Spleen (tissue), 11 donors: ENCODE results near the gene INPP5B. TPM values are rescaled to one million over a fixed set of nuclear protein-coding genes. Genes with fewer than 3 reads are reported as not detected.

Experiments
- DNase-seq: peaks from one replicate; pipeline ENCODE4 v3.0.0-alpha.2; 2020
- H3K27ac ChIP-seq, 8 donors: fragments of 200-600 bp; sonication (generic) in 7 of 8; 1 replicate in 4 of 8; 2 replicates in 4 of 8; pipeline versions ENCODE4 v1.5.0 to v1.8.0; 2016 to 2021; ENCODE audit warnings: inconsistent platforms in 4 of 8, mild to moderate bottlenecking in 4 of 8, moderate library complexity in 1 of 8
- H3K27me3 ChIP-seq, 7 donors: fragments of 200-600 bp; sonication (generic) in 6 of 7; replicated peaks in 1 of 7; 1 replicate in 4 of 7; 2 replicates in 3 of 7; pipeline versions ENCODE4 v1.5.0 to v1.8.0; 2016 to 2021; ENCODE audit warnings: inconsistent platforms in 3 of 7, mild to moderate bottlenecking in 1 of 7
- H3K36me3 ChIP-seq, 6 donors: fragments of 200-600 bp; sonication (generic) in 5 of 6; 1 replicate in 4 of 6; 2 replicates in 2 of 6; pipeline versions ENCODE4 v1.5.0 to v1.8.0; 2016 to 2021; ENCODE audit warnings: inconsistent platforms in 2 of 6
- H3K4me1 ChIP-seq, 6 donors: fragments of 200-600 bp; sonication (generic) in 5 of 6; 1 replicate in 3 of 6; 2 replicates in 3 of 6; pipeline versions ENCODE4 v1.5.0 to v1.8.0; 2016 to 2021; ENCODE audit warnings: inconsistent platforms in 3 of 6
- H3K4me3 ChIP-seq, 8 donors: fragments of 200-600 bp; sonication (generic) in 7 of 8; 1 replicate in 4 of 8; 2 replicates in 4 of 8; pipeline versions ENCODE4 v1.5.0 to v1.8.0; 2016 to 2021; ENCODE audit warnings: inconsistent platforms in 4 of 8, mild to moderate bottlenecking in 4 of 8, moderate library complexity in 2 of 8
- H3K9me3 ChIP-seq, 8 donors: fragments of 200-600 bp; sonication (generic) in 7 of 8; 1 replicate in 4 of 8; 2 replicates in 4 of 8; pipeline versions ENCODE4 v1.5.0 to v1.8.0; 2016 to 2021; ENCODE audit warnings: inconsistent platforms in 4 of 8
- CTCF ChIP-seq, 11 experiments: fragments of 200-600 bp in 7 of 11; fragments of 450-650 bp in 4 of 11; sonication (generic) in 4 of 11; IDR thresholded peaks in 8 of 11; conservative IDR thresholded peaks in 3 of 11; 1 replicate in 7 of 11; 2 replicates in 4 of 11; pipeline versions ENCODE4 v1.4.0 to v1.8.0; 2016 to 2021; ENCODE audit warnings: antibody characterized with exemption in 11 of 11, inconsistent platforms in 4 of 11, mild to moderate bottlenecking in 1 of 11
- POLR2A ChIP-seq, 3 donors: fragments of 450-650 bp; IDR thresholded peaks; one replicate each; pipeline ENCODE4 v1.5.1; 2017; ENCODE audit warnings: antibody characterized with exemption in 3 of 3, mild to moderate bottlenecking in 1 of 3
- POLR2AphosphoS5 ChIP-seq, 3 donors: sonication (generic); formaldehyde crosslinking; IDR thresholded peaks; one replicate each; pipeline ENCODE4 v1.5.1; 2017; ENCODE audit warnings: antibody characterized with exemption in 3 of 3
- WGBS, 5 donors: extraction: QIAGEN DNeasy Blood & Tissue Kit in 3 of 5; methylation state at CpG; one replicate each; pipeline versions ENCODE4 v1.1.5 to v1.1.7; 2013 to 2018; 5-methylcytosine and 5-hydroxymethylcytosine counted together
- intact Hi-C: fragments of 100-400 bp; cut with DNase I; formaldehyde crosslinking; loops from one replicate; pipeline ENCODE4 v1.15.0; 2023; ENCODE audit warnings: low total_unique reads
- polyA plus RNA-seq, 3 donors: library from polyadenylated mRNA; stranded (reverse); fragments of 200-250 nt; gene quantifications; one replicate each; pipeline ENCODE4 v1.2.1, GENCODE V29; 2013
- total RNA-seq, 7 donors: library from RNA; depleted of rRNA in 3 of 7; stranded (reverse); fragments of >200 nt in 3 of 7; fragmentation: NEBNext Ultra II Directional in 4 of 7; extraction: Animal tissue kit (Norgen Biotek cat#: 25700) in 4 of 7; gene quantifications; one replicate each; pipeline versions ENCODE4 v1.1.0 to v1.2.1, GENCODE V29; 2016 to 2021
- donor health status: healthy with polysubstance abuse.
- donor health status: DM: no; HTN: no; CAD: no; lungs with moderate emphysema.
- donor health status: DM: no; HTN: no; CAD: no.
- donor health status: Bipolar disorder and iron deficiency.
- donor health status: healthy.
- donor health status: DM: no; HTN: no; CAD: no.
- donor health status: DM: yes; HTN: yes; CAD: no.

The INPP5B gene
- total and polyA plus RNA-seq, 10 donors = 11.4 to 70.7 (median 36.7) TPM

GRCh38 chr1:37948841-37949240 lies 2.0 kb upstream of the INPP5B start:
- no peaks in the 10 kb centered on the region for H3K27me3 ChIP-seq
- H3K4me1 ChIP-seq = peaks cover 0 to 45% (median 32%) of the 10 kb centered on the region in 6 donors
- intact Hi-C loops = no loop called here
- H3K27ac ChIP-seq = peak overlapping the region in 1 of 8 donors; percentile 93
- peaks cover 0 to 14% (median under 1%) of the 10 kb centered on the region in 6 donors for H3K36me3 ChIP-seq
- no peak for TF ChIP-seq POLR2AphosphoS5 (IDR thresholded peaks at IDR 0.05)
- no peak for TF ChIP-seq POLR2A (IDR thresholded peaks at IDR 0.05)
- TF ChIP-seq CTCF (IDR thresholded peaks at IDR 0.05 in 8 of 11, conservative IDR thresholded peaks at IDR 0.05 in 3 of 11) = no peak
- H3K4me3 ChIP-seq = no peak overlapping the region
- no peak for DNase-seq
- no peaks in the 10 kb centered on the region for H3K9me3 ChIP-seq

DNA sequence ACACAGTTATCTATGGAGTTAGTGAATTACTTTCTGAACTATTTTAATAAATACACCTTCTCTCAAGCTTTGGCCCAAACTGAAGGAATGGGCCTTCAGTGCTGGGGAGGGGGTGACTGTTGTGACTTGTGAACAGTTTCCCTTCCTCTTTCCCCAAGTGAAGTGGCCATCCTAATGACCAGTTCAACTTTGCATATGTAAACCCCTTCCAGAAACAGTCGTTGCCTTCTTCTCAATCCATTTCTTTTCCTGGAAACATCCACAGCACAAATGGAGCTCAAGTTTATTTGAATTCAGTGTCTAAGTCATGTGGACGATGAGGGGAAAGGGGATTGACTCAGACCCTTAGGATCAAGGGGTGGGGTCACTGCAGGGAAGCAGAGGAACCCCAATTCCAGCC lies 1.3 kb upstream of the INPP5B start:
- Histone ChIP-seq H3K4me1 (peaks cover 0 to 46% (median 32%) of the 10 kb centered on the region in 6 donors), H3K36me3 (peaks cover 0 to 21% (median 6%) of the 10 kb centered on the region in 6 donors), H3K27ac (peak overlapping the region in 5 of 8 donors; percentile 88 to 93 (median 88)), H3K4me3 (no peak overlapping the region), H3K27me3 (no peaks in the 10 kb centered on the region), H3K9me3 (no peaks in the 10 kb centered on the region)
- 59 to 75% (median 63%) methylated on average over 2 of the region's 2 CpGs for WGBS, 5 donors
- intact Hi-C loops = no loop called here
- no peak for DNase-seq
- no peak for TF ChIP-seq CTCF (IDR thresholded peaks at IDR 0.05 in 8 of 11, conservative IDR thresholded peaks at IDR 0.05 in 3 of 11)

DNA sequence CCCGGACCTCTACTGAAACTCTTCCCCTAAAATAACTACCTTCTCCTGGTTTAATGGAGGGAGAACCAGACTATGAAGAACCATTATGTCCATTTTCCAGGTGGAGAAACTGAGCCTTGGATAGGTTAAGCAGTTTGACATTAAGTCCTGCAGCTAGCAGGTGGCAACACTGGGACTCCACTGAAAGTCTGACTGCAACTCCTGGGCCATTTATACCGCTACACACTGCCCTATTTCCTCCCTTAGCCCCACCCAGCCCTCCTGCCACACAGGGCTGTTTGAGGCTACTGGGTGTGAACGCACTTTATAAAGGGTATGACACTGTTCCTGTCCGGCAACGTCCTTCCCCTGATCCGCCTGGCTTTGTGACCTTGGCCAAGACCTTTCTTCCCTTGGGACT lies 511 bp upstream of the INPP5B start:
- H3K4me3 ChIP-seq = peak overlapping the region in 5 of 8 donors; percentile 52 to 84 (median 58)
- peak overlapping the region; percentile 53 to 93 (median 88) for H3K27ac ChIP-seq
- WGBS, 5 donors = 36 to 61% (median 39%) methylated on average over 6 of the region's 6 CpGs
- intact Hi-C loops = no loop called here
- no peak for DNase-seq
- peaks cover 0 to 46% (median 32%) of the 10 kb centered on the region in 6 donors for H3K4me1 ChIP-seq
- TF ChIP-seq POLR2AphosphoS5 (IDR thresholded peaks at IDR 0.05) = peak in 1 of 3 donors; percentile 4
- TF ChIP-seq CTCF (IDR thresholded peaks at IDR 0.05 in 8 of 11, conservative IDR thresholded peaks at IDR 0.05 in 3 of 11) = no peak
- H3K27me3 ChIP-seq = no peaks in the 10 kb centered on the region
- peaks cover 0 to 29% (median 7%) of the 10 kb centered on the region in 6 donors for H3K36me3 ChIP-seq
- no peaks in the 10 kb centered on the region for H3K9me3 ChIP-seq

DNA sequence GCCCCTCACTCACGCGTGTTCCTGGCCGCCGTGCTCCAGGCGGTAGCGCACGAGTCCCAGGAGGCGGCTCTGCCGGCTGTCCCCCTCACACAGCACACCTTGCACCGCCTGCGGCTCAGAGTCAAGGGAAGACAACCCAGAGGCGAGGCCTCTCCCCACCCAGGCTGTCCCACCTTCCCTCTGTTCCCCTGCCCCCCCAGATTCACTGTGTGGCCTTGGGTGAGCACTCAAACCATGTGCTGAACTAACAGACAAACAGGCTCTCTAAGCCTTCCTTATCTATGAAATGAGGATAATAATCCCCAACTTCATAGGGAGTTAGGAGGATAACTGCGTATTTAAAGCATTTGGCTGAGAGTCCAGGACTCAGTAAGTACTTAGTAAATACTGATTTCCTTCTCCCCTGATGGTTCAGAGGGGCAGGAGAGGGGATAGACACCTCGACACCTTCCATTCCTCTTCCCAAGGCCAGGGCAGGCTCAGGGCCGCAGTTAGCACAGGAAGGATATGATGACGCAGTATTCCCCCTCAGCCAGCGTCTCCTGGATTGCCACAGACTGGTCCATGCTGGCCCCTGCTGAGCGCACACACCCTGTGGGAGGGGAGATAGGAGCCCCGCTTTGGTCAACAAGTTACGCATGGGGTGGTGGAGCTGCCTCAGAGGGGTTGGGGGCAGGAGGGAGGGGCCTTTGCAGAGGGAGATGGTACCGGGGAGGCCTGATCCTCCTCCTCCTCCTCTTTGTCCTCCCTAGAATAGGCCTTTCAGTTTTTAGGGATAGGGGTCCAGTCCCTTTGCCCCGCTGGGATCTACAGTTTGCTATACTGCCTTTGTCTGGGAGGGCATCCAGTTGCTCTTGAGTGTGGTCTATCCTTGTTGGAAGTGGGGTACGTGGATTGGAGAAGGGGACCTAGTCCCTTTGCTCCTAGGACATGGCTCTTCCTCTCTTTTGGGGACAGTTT lies 830 bp downstream of the INPP5B start:
- no peak for TF ChIP-seq CTCF (IDR thresholded peaks at IDR 0.05 in 8 of 11, conservative IDR thresholded peaks at IDR 0.05 in 3 of 11)
- TF ChIP-seq POLR2AphosphoS5 (IDR thresholded peaks at IDR 0.05) = peak; percentile 31 to 86 (median 83)
- TF ChIP-seq POLR2A (IDR thresholded peaks at IDR 0.05) = peak in 1 of 3 donors; percentile 49
- 48 to 62% (median 54%) methylated on average over 17 to 23 of the region's 23 CpGs for WGBS, 5 donors
- peak; percentile 83 for DNase-seq

More for the DNA sequence above, 830 bp downstream of the INPP5B start:
- no peaks in the 10 kb centered on the region for H3K27me3 ChIP-seq
- peaks cover 0 to 46% (median 32%) of the 10 kb centered on the region in 6 donors for H3K4me1 ChIP-seq
- H3K4me3 ChIP-seq = peak overlapping the region; percentile 38 to 84 (median 56)
- no peaks in the 10 kb centered on the region for H3K9me3 ChIP-seq
- peak overlapping the region; percentile 53 to 93 (median 88) for H3K27ac ChIP-seq
- peaks cover 0 to 39% (median 7%) of the 10 kb centered on the region in 6 donors for H3K36me3 ChIP-seq
- intact Hi-C loops = no loop called here
